C4-2B (cell line): ENCODE data around the gene ANP32A.

Experiments
- ZFX ChIP-seq: fragments of 450-650 bp; IDR thresholded peaks from 2 replicates; pipeline ENCODE4 v1.6.1; 2017
- TF ChIP-seq, protein P1 (sequence below): fragments of 450-650 bp; conservative IDR thresholded peaks from 2 replicates; pipeline ENCODE4 v1.5.1; 2017; ENCODE audit warnings: mild to moderate bottlenecking

DNA sequence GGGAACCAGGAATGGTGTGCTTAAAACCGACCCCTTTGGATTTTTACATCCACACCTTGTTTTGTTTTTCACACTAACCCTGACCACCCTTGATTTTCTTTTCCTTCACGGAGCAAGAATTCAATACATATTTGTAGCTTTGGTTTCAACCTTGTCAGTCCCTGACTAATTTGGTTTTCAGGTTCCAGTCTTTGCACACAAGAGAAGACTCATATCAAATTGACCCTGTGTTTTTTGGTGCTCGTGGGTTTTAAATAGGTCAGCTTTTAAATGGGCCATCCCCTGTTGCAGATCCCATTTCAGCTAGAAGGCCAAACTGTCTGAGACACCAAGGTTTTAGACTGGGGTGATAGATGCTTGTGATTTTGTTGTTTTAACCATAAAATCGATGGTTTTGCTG, 26.4 kb downstream of the ANP32A start:
- TF ChIP-seq, protein P1, sequence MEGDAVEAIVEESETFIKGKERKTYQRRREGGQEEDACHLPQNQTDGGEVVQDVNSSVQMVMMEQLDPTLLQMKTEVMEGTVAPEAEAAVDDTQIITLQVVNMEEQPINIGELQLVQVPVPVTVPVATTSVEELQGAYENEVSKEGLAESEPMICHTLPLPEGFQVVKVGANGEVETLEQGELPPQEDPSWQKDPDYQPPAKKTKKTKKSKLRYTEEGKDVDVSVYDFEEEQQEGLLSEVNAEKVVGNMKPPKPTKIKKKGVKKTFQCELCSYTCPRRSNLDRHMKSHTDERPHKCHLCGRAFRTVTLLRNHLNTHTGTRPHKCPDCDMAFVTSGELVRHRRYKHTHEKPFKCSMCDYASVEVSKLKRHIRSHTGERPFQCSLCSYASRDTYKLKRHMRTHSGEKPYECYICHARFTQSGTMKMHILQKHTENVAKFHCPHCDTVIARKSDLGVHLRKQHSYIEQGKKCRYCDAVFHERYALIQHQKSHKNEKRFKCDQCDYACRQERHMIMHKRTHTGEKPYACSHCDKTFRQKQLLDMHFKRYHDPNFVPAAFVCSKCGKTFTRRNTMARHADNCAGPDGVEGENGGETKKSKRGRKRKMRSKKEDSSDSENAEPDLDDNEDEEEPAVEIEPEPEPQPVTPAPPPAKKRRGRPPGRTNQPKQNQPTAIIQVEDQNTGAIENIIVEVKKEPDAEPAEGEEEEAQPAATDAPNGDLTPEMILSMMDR = no peak
- no peak for TF ChIP-seq ZFX
